Islet of Langerhans (tissue), 1 donor: Measurements from ENCODE around the gene AKAP7.

Experiments
- FAIRE-seq: peaks from one replicate; lab custom pipeline; 2011; peaks lifted over from hg19 to GRCh38; lab: Jason Lieb, UNC

AKAP7 gene

DNA sequence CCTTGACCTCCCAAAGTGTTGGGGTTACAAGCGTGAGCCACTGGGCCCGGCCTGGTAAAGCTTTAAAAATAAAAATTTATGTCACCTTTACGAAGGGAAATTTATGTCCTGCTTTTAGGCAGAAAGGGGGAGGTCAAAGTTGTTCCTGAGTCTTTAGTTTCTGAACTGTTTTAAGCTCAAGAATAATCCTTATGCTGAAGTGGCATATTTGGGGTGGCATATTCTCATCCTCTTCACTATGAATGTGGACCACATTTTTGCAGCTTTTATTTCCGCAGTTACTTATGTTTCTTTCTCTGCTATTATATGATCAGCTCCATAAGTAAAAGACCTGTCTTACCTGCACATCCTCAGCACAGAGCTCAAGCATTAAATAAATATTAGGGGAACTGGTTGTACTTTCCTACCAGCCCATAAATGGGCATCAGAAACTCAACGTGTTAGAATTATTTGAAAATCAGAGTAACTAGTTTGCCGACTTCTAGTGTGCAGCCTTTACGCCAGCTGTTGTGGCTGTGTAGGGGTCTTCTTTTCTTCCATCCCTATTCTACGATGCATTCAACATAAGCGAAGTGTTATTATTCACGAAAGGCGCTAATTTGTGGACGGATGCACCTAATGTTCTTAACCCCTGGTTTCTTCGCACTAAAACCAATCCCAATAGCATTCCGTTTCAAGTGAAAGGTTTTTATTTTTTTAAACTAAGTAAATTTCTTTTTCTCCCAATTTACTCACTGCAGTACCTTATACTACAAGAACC is 867 bp upstream of the AKAP7 start:
- FAIRE-seq, result no peak

DNA sequence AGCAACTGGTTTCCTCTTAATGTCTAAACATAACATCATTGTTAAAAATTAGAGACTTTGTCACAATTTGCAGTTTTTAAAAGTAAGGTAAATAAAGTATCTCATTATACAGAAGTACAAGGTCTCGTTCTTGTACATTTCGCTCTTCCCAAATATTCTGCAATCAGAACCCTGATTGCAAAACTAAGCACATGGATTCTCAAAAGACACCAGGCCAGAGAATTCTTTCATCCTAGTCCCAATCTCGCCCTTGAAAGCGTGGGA is 355 bp upstream of the AKAP7 start:
- FAIRE-seq, result peak; percentile 69

DNA sequence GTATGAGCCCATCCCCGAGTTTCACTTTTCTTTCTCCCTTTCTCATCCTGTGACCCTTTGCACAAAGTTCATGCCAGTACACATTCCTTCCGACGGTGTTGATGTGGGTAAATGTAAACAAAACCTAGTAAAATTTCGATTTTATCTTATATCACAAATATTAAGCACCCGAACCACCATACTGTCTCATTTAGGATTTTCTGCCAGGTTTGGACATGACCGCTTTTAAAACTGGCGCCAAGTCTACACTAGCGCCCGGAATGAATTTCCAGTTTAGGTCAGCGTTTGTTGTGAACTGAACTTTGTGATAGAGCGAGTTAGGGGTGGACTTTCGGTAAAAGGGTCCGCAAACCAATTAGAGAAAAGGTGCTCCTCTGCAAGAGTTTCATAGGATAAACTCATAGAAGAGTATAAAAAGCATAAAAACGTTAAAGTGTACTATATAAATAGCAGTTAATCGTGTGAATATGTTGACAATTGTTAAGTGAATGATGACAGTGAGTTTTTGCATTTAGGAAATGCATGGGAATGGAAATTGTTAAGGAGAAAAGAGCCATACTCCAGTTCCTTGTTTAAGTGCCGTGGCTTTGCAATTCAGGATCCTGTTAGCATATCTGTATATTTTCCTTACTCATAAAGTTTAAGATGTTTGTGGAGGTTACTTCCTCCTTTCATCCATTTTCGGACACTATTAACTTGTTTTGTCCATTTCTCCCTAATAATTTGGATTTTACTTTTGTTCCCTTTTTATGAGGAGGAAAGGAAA is 937 bp downstream of the AKAP7 start:
- FAIRE-seq, result no peak

- no peak for FAIRE-seq
These were observed 4.3 kb downstream of the AKAP7 start for GRCh38 chr6:131139599-131139998.

DNA sequence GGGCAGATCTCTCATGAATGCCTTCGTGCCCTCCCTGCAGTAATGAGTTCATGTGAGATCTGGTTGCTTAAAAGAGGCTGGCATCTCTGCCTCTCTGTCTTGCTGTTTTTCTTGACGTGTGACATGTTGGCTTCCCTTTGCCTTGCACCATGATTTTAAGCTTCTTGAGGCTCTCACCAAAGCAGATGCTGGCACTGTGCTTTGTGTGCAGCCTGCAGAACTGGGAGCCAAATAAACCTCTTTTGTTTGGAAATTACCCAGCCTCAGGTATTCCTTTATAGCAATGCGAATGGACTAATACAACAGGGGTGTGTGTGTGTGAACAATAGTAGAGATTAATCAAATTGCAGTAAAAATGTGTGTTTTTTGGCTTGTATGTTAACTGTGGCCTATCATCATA is 8.1 kb downstream of the AKAP7 start:
- no peak for FAIRE-seq

- no peak for FAIRE-seq
These were observed 11.6 kb downstream of the AKAP7 start for GRCh38 chr6:131146865-131147264.

DNA sequence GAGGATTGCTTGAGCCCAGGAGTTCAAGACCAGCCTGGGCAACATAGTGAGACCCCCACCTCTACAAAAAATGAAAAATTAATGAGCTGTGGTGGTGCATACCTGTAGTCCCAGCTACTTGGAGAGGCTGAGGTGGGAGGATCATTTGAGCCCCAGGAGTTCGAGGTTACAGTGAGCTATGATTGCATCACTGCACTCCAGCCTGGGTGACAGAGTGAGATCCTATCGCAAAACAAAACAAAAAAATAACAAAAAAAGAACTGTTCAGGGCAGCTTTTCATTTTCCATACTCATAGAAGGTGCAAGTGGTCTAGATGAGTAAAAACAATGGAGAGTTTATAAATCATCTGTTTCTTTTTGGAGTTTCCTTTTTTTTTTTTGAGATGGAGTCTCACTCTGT is 21.1 kb downstream of the AKAP7 start:
- no peak for FAIRE-seq

- no peak for FAIRE-seq
These were observed 24.3 kb downstream of the AKAP7 start for GRCh38 chr6:131159578-131159977.

- no peak for FAIRE-seq
These were observed 25.0 kb downstream of the AKAP7 start for GRCh38 chr6:131160254-131160758.

GRCh38 chr6:131161987-131162386 is 26.7 kb downstream of the AKAP7 start:
- FAIRE-seq, result no peak

DNA sequence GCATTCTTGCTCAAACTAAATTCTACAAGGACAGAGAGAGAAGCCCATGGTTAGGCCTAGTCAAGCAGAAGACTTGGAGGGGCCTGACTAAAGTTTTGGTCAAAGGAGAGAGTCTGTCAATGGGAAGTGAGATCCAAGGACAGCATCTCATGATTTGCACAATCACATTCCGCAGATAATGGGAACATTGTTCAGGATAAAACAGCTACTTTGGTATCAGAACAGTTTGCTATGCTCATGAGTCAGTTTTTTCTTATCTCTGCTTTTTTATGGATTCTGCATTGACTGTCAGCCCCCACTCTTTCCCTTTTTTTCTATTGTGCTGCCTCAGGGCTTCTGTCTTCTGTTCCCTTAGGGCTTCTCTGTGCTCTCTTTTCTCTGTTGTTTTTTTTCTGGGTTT is 28.6 kb downstream of the AKAP7 start:
- no peak for FAIRE-seq

DNA sequence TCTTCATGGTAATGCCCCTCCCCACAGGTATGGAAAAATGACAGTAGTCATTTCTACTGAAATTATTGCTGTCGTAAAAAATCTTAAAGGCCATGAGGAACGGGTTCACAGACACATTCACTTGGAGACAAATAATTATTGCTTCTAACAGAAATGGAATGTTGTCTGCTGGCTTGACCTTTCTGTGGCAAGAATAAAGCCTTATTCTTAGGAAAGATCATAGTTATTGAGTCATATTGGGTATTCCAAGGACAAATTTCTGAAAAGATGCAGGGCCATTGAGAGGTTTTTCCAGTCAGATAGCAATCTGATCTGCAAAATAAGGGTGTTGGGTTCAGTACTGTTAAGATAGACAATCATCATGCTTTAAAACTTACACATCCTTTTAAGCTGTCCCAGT is 29.2 kb downstream of the AKAP7 start:
- no peak for FAIRE-seq

DNA sequence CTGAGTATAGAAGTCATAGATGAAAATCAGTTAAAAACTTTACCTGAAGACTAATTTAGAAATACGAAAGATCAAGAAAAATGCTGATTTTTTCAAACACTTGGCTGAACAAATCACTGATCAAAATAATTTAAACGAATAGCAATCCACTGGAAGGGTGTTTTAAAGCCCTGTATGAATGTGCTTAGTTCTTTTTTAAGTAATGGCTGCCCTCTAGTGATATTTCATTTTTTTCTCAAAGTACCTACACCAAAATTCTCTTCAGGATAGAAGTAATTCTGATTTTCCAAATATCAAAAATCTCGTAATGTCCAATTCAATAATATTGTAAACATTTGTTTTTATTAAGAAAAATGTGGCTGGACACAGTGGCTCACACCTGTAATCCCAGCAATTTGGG is 32.5 kb downstream of the AKAP7 start:
- peak; percentile 84 for FAIRE-seq

GRCh38 chr6:131169613-131170012 is 34.3 kb downstream of the AKAP7 start:
- no peak for FAIRE-seq

GRCh38 chr6:131172222-131172621 is 37.0 kb downstream of the AKAP7 start:
- FAIRE-seq, result no peak

DNA sequence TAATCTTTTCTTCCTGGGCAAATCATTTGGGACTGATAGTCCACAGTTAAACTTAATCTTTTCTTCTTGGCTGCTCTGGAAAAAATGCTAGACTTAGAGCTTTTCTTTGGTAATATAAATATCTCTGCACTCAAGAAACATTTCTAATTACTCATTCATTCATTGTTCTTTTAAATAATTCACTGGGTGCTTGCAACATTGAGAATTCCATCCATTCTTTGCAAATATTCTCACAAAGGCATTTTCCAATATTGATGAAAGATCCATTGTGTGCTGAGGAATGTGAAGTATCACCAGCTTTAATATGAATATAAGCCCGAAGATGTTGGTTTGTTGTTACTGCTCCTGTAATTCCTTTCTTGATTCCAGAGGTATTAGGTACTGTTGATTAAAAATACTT is 38.4 kb downstream of the AKAP7 start:
- no peak for FAIRE-seq

DNA sequence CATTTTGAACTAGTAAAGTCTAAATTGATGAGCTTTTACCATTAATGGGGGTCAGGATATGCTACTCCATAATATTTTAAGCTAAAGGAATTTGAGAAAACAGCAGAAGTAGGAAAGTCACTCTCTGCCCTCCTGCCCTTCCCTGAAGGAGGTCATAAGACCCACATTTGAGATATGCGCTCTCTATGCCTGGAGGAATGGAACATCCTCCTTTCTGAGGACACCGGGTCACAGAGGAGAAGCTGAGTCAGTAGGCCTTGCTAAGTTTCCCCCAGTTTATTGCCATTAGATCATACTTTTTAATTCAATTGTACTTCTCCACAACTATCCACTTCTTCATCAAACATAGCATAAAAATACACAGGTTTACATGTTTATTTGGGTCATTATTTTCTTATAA is 40.3 kb downstream of the AKAP7 start:
- no peak for FAIRE-seq

- FAIRE-seq, result no peak
These were observed 42.7 kb downstream of the AKAP7 start for GRCh38 chr6:131177996-131178395.

DNA sequence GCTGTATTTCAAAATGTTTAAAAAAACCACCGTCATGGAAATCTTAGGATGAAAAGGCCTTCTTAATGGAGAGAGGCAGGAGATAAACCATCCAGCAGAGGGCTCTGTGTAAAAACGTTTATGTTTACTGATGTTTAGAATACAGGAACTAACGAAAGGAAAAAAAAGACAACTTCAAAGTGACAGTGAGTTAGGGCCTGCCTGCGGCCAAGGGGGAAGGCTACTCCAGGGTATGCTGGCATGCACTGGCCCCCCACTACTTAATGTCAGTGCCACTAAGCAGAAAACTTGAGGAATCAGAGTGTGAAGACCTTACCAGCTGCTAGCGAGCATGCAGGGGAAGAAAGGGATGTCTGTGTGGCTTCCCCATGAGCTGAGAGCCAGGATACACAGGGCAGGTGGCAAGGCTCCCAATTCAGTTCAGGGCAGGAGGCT is 47.7 kb downstream of the AKAP7 start:
- peak; percentile 87 for FAIRE-seq

DNA sequence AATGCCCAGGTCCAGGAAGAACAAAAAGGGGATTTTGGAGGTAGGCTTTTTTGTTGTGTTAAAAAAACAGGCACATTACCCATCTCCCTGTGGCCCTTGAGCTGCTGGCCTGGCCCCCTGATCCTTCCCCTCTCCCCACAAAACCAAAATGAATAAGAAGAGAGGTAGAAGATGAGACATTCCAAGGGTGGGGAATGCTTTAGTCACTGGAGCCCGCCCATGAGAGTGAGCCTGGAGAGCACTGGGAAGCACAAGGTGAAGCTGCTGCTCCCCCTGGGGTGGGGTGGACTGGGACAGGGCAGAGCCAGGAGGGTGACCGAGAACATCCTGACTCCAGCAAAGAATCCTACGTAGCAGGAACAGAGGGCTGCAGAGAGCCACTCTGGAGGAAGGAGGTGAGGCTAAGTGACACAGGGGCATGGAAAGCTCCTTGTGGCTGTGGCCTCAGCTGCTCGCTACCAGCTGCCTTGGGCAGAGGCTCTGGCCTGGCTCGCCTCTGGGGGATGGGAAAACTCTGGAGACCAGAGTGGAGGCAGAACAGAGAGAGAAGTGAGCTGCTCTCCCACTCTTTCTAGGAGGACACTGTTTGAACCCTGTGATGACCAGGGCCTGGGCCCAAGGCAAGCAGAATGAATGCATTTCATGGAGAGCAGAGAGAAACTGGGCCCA is 48.3 kb downstream of the AKAP7 start:
- no peak for FAIRE-seq

DNA sequence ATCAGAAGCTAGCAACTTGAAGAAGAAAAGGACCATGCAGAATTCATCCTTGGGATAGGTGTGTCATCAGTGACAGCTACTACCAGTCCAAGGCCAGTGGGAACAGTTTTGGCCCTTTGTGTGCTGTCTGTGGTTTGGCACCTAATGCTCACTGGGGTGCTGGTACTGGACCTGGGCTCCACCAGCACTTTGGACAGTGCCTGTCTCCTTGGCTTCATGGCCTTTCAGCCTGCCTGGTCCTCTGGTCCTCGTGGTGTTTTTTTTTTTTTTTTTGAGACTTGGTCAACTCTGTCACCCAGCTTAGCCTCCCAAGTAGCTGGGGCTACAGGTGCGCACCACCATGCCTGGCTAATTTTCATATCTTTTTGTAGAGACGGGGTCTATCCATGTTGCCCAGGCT is 56.3 kb downstream of the AKAP7 start:
- FAIRE-seq, result no peak

DNA sequence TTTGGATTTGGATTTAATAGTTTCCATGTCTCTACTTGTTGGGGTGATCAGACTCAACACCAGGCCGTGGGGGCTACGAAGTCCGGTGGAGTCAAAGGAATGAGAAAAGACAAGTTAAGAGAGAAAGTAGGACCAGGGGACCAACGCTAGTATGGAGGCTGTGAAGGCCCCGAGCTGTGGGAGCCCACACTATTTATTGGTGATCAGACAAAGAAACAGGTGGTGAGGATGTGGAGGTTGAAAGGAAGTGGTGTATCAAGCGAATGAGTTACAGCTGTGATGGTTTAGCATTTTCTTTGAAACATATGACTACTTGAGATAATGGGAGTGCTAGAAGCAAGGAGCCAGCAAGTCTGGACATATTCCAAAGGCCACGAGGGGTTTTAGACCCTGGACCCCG is 62.4 kb downstream of the AKAP7 start:
- no peak for FAIRE-seq

DNA sequence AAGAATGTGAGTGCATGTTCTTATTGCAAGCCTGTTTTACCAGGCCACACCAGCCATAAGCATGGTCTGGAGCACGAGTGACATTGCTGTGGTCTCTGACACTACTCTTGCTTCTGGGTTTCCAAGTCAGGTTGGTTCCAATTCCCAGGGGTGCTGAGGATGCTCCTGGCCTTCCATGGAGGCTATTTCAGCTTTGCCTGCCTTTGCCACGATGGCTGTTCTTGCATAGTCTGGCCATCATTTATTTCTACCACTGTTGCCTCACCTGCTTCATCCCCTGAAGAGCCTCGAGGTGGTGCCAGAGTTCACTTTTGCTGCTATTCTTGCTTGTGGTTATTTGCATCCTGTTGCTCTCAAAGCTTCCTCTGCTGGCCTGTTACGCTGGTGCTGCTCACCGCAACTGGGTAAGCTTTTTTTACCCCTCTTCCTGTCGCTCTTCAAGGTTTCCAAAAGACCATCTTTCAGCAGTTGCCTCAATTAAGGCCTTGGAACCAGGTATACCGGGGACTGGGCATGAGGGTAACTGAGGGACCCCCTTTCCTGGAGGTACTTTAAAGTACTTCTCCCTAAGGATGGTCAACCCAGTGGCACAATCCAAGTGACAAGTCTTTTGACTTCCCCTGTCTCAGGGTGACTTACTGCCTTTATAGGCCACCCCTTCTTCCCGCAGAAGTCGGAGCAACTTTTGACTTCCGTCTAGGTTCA is 64.5 kb downstream of the AKAP7 start:
- no peak for FAIRE-seq
